CD4-positive, alpha-beta T cell (primary cell): ENCODE results near the gene PPP1CA. TPM values are rescaled to one million over a fixed set of nuclear protein-coding genes. Genes with fewer than 3 reads are reported as not detected.

Source experiments
- ATAC-seq: fragments of 200-7000 bp; cut with Tn5 transposase; one replicate; pipeline ENCODE4 v1.10.0; 2022; ENCODE audit warnings: mild to moderate bottlenecking; ENCODE audit not compliant: poor library complexity
- CTCF ChIA-PET: fragments of 350-600 bp; sonication (Branson Sonifier 250); formaldehyde crosslinking; loops from one replicate; lab custom pipeline; 2021; ENCODE audit warnings: antibody characterized with exemption, inconsistent platforms; lab: Charles Lee
- POLR2A ChIA-PET: fragments of 350-600 bp; sonication (Branson Sonifier 250); formaldehyde crosslinking; loops from one replicate; lab custom pipeline; 2021; ENCODE audit warnings: antibody characterized with exemption, inconsistent platforms; lab: Charles Lee
- DNase-seq, 14 experiments: peaks; one replicate each; pipeline ENCODE4 v3.0.0-alpha.2; 2013 to 2020; ENCODE audit warnings: mixed read lengths in 2 of 14
- H3K27ac ChIP-seq, 2 donors: one replicate each; pipeline versions ENCODE4 v1.5.1 to v1.7.0; 2013; ENCODE audit warnings: low read length in 2 of 2, low read depth in 1 of 2, mild to moderate bottlenecking in 1 of 2
- H3K27me3 ChIP-seq, 2 experiments: 1 replicate in 1 of 2; 2 replicates in 1 of 2; pipeline versions ENCODE4 v1.6.1 to v1.7.0; 2013; ENCODE audit warnings: low read length in 2 of 2, control low read depth in 1 of 2, mild to moderate bottlenecking in 1 of 2, moderate library complexity in 1 of 2; ENCODE audit not compliant: insufficient read depth in 2 of 2, control insufficient read depth in 1 of 2
- H3K36me3 ChIP-seq: one replicate; pipeline ENCODE4 v1.6.1; 2013; ENCODE audit warnings: low read length, control low read depth; ENCODE audit not compliant: insufficient read depth
- H3K4me1 ChIP-seq: one replicate; pipeline ENCODE4 v1.6.1; 2013; ENCODE audit warnings: low read length, control low read depth; ENCODE audit not compliant: insufficient read depth
- H3K4me3 ChIP-seq: one replicate; pipeline ENCODE4 v1.5.1; 2013; ENCODE audit warnings: mild to moderate bottlenecking, low read length, moderate library complexity
- H3K9me3 ChIP-seq, 2 experiments: 1 replicate in 1 of 2; 2 replicates in 1 of 2; pipeline versions ENCODE4 v1.6.1 to v1.7.0; 2013; ENCODE audit warnings: low read length in 2 of 2, mild to moderate bottlenecking in 2 of 2, control low read depth in 1 of 2, moderate library complexity in 1 of 2; ENCODE audit not compliant: control insufficient read depth in 1 of 2, insufficient read depth in 1 of 2
- H3K27ac Mint-ChIP-seq: one replicate; pipeline ENCODE4 v1.8.0; 2020; ENCODE audit warnings: mixed read lengths
- H3K27me3 Mint-ChIP-seq: one replicate; pipeline ENCODE4 v1.8.0; 2021; ENCODE audit warnings: mixed read lengths
- H3K36me3 Mint-ChIP-seq: one replicate; pipeline ENCODE4 v1.8.0; 2021; ENCODE audit warnings: low read depth, mixed read lengths
- H3K4me1 Mint-ChIP-seq: one replicate; pipeline ENCODE4 v1.8.0; 2021; ENCODE audit warnings: low read depth, mixed read lengths
- H3K4me3 Mint-ChIP-seq: one replicate; pipeline ENCODE4 v1.8.0; 2020; ENCODE audit warnings: mild to moderate bottlenecking, mixed read lengths
- H3K9me3 Mint-ChIP-seq: one replicate; pipeline ENCODE4 v1.8.0; 2020; ENCODE audit warnings: mixed read lengths
- CTCF ChIP-seq: fragments of 200-600 bp; IDR thresholded peaks from one replicate; pipeline ENCODE4 v1.8.0; 2022; ENCODE audit warnings: antibody characterized with exemption, mild to moderate bottlenecking
- intact Hi-C, 2 experiments: fragments of 100-400 bp; cut with DNase I in 1 of 2; cut with micrococcal nuclease in 1 of 2; formaldehyde crosslinking; loops; one replicate each; pipeline versions ENCODE4 v1.15.1 to v1.9.0; 2023 to 2025; cut with DNase I, micrococcal nuclease
- total RNA-seq, 174 experiments: library from RNA in 2 of 174; stranded (reverse) in 2 of 174; gene quantifications; one replicate each; pipeline ENCODE4 v1.2.3 and lab custom pipeline; 2021 to 2026

Gene PPP1CA
- total RNA-seq, 2 experiments from 2014 or later = 42.0 to 45.5 TPM

DNA sequence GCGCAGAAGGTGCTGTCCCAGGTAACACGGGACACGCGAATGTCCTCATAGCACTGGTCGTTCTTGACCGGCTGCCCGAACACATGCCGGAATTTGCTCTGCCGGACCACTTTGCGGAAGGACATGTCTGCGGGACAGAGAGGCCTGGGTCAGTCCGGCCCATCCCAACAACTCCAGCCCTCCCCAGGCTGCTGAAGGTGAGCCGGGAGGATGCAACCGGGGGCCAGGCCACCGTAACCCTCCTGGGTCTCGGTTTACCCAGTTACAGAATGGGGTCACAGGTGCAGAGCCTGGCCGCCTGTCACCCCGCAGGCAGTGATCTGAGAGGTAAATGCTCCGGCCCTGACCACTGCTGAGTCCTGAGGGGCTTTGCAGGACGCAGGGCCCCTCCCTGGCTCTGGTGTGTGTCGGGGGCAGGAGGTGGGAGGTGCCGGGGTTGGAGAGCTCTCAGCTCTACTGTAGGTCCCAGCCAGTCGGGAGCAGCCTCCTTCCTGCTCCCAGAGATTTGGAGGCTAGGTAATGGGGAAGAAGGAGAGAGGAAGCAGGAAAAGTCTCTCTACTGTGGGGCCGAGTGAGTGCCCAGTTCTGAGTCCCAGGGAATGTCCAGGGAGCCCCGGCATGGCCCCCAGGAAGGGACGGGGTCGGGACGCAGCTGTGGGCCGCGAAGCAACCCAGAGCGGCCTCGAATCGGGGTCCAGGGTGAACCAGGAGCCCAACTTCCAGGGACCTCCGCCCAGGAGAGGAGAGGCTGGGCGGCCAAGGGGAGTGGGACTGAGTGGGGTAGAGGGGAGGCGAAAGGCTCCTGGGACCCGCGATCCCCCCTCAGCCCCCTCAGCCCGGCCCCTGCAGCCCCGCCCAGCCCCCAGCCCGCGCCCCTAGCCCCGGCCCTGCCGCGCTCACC is 41.1 kb upstream of the PPP1CA start:
- H3K4me3 Mint-ChIP-seq = peak overlapping the region; percentile 82
- ATAC-seq = no peak
- H3K27me3 ChIP-seq = no peaks in the 10 kb centered on the region
- H3K4me1 ChIP-seq = peaks cover 91% of the 10 kb centered on the region
- H3K4me1 Mint-ChIP-seq = peaks cover 81% of the 10 kb centered on the region
- no peak for TF ChIP-seq CTCF
- H3K27me3 Mint-ChIP-seq = no peaks in the 10 kb centered on the region
- H3K4me3 ChIP-seq = no peak overlapping the region
- CTCF ChIA-PET = interaction anchor here (1.4 kb wide), 1 partner anchor 92 kb away, joined by 3 read pairs; no protein-coding TSS in a partner anchor
- DNase-seq = no peak
- H3K9me3 Mint-ChIP-seq = no peaks in the 10 kb centered on the region
- peak overlapping the region; percentile 98 for H3K27ac Mint-ChIP-seq
- H3K9me3 ChIP-seq = no peaks in the 10 kb centered on the region
- POLR2A ChIA-PET = interaction anchor here (0.8 to 4.4 kb wide), 6 partner anchors 9 to 39 kb away, joined by 3 to 21 read pairs (median 7); partner anchors contain the start of genes RPS6KB2 and TBC1D10C
- no peaks in the 10 kb centered on the region for H3K36me3 ChIP-seq
- intact Hi-C loops = no loop called here
- H3K27ac ChIP-seq = peak overlapping the region; percentile 22 to 37
- peaks cover 16% of the 10 kb centered on the region for H3K36me3 Mint-ChIP-seq

DNA sequence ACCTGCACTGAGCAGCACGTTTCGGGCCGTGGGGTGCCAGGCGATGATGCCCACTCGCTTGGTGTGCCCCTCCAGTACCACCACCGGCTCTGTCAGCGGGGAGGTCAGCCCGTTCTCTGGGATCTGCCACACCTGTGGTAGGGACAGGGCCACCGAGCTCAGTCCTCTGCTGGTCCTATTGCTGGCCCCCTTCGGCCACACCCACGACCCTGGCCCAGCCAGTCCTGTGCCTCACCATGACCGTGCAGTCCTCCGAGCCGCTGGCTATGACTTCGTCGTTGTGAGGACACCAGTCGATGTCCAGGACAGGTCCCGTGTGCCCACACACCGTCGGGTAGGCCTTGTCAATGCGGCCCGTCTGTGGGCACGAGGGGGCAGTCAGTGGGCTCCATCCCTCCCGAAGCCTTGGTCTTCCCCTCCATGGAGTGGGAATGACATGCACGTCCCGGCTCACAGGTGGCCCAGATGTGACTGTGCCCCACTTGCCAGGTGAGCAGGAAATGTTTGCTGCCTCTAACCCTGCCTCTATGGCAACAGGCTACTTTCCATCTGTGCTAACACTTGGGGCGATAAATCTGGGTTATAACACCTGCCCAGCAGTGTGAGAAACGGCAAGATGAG is 40.2 kb upstream of the PPP1CA start:
- ATAC-seq = peak; percentile 12
- H3K27ac Mint-ChIP-seq = peak overlapping the region; percentile 98
- peaks cover 74% of the 10 kb centered on the region for H3K4me1 Mint-ChIP-seq
- peak overlapping the region; percentile 82 for H3K4me3 Mint-ChIP-seq
- H3K9me3 ChIP-seq = no peaks in the 10 kb centered on the region
- TF ChIP-seq CTCF = no peak
- H3K9me3 Mint-ChIP-seq = no peaks in the 10 kb centered on the region
- no peak overlapping the region for H3K4me3 ChIP-seq
- no peaks in the 10 kb centered on the region for H3K27me3 Mint-ChIP-seq
- H3K27ac ChIP-seq = peak overlapping the region; percentile 0 to 94
- no peaks in the 10 kb centered on the region for H3K36me3 ChIP-seq
- H3K36me3 Mint-ChIP-seq = peaks cover 25% of the 10 kb centered on the region
- POLR2A ChIA-PET = interaction anchor here (1.2 to 17.7 kb wide), 9 partner anchors 12 to 202 kb away, joined by 3 to 411 read pairs (median 6); partner anchors contain the start of genes AIP, CABP4, CARNS1 and GPR152
- peak in 2 of 14 experiments; percentile 64 to 71 for DNase-seq
- H3K27me3 ChIP-seq = no peaks in the 10 kb centered on the region
- CTCF ChIA-PET = interaction anchor here (1.6 kb wide), 1 partner anchor 40 kb away, joined by 6 read pairs; the partner anchor contains the start of gene PPP1CA
- peaks cover 82% of the 10 kb centered on the region for H3K4me1 ChIP-seq
- intact Hi-C loops = no loop called here

DNA sequence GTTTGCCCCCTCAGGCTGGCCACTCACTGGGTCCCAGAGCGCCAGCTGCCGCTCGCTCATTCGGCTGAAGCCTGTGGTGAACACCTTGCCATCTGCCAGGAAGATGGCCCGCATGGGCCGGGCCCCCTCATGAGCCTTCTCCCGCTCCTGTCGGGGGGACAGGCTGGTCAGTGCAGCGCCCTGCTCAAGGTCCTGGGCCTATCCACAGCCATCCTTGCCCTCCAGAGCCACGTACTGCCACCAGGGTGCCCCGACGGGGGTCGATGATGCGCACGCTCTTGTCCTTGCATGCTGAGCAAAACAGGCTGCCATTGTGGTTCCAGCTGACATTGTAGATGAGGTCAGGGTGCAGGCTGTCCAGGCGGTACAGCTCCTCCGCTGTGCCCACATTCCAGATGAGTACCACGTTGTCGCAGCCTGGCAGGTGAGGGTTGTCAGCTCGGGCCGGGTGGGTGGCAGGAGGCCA is 39.5 kb upstream of the PPP1CA start:
- POLR2A ChIA-PET = interaction anchor here (1.2 to 17.7 kb wide), 10 partner anchors 12 to 201 kb away, joined by 3 to 411 read pairs (median 6); partner anchors contain the start of genes AIP, CABP4, CARNS1 and GPR152
- H3K27me3 Mint-ChIP-seq = no peaks in the 10 kb centered on the region
- peaks cover 72% of the 10 kb centered on the region for H3K4me1 Mint-ChIP-seq
- no peaks in the 10 kb centered on the region for H3K27me3 ChIP-seq
- DNase-seq = peak in 1 of 14 experiments; percentile 60
- intact Hi-C loops = no loop called here
- peak overlapping the region; percentile 98 for H3K27ac Mint-ChIP-seq
- no peaks in the 10 kb centered on the region for H3K9me3 ChIP-seq
- peak overlapping the region; percentile 66 for H3K4me3 Mint-ChIP-seq
- H3K36me3 Mint-ChIP-seq = peaks cover 30% of the 10 kb centered on the region
- no peak overlapping the region for H3K4me3 ChIP-seq
- no peaks in the 10 kb centered on the region for H3K9me3 Mint-ChIP-seq
- no peak for TF ChIP-seq CTCF
- H3K27ac ChIP-seq = peak overlapping the region in 1 of 2 donors; percentile 94
- CTCF ChIA-PET = interaction anchor here (0.8 to 1.6 kb wide), 3 partner anchors 21 to 90 kb away, joined by 3 to 6 read pairs (median 4); partner anchors contain the start of gene PPP1CA
- peaks cover 1% of the 10 kb centered on the region for H3K36me3 ChIP-seq
- H3K4me1 ChIP-seq = peaks cover 79% of the 10 kb centered on the region
- no peak for ATAC-seq
